HTERT RPE-1 (cell line): ENCODE results near the gene TCF7L2.

Source experiments
- in situ Hi-C: fragments of 300-500 bp; cut with MboI; formaldehyde crosslinking; loops from 4 replicates; pipeline ENCODE4 v1.14.3; 2020; ENCODE audit warnings: low sequenced_read_pairs

The TCF7L2 gene

DNA sequence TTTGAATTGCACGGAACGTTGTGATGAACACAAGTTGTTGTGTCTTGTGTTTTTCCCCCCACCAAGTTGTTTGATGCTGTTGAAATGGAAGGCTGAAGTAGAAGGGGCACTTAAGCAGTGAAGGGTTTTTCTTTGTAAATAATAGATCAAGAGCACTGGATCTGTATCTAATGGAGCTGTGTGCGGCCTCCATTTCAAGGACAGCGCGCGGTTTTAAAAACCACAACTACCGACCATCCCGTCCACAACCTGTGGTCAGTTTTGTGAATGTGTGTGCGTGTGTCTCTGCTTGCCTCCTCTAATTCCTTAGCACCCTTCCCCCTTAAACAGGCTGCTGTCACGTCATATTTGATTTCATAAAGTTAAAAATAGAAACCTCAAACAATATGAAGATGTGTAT is 165.5 kb downstream of the TCF7L2 start:
- in situ Hi-C loops, result no loop called here

DNA sequence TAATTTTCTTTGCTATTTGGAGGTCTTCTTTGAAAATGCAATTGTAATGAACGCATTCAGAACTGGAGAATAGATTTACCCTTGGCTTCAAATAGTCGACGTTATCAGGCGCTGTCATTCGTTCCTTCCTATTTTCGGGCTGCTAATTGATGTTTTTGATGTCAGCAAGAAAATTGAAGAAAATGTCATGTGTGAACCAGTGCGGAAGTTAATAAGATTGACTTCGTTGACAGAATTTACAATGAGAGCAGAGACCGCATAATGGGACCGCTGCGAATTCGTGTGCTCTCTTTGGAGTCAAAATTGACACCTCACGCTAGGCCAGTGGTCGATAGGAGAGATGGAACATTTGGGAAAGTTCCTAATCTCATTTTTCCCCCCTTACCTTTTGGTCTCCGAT is 168.8 kb downstream of the TCF7L2 start:
- in situ Hi-C loops, result no loop called here

DNA sequence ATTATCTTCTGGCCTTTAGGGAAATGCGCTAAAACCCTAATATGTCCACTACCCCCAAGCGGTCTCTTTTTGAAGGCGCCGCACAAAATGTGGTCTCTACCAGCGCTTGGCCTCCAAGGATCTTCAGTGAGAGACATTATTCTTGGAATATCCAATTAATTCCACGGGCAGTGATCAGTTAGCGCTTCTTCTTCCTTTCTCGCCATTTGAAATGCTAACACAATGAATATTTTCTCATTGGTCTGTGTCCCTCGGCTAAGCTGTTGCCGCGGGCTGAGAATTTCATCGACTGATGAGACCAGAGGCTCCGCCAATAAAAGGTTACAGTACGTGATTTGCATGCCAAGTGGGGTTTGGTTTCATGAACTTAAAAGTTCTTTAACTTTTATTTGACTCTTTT is 169.8 kb downstream of the TCF7L2 start:
- in situ Hi-C loops, result no loop called here

DNA sequence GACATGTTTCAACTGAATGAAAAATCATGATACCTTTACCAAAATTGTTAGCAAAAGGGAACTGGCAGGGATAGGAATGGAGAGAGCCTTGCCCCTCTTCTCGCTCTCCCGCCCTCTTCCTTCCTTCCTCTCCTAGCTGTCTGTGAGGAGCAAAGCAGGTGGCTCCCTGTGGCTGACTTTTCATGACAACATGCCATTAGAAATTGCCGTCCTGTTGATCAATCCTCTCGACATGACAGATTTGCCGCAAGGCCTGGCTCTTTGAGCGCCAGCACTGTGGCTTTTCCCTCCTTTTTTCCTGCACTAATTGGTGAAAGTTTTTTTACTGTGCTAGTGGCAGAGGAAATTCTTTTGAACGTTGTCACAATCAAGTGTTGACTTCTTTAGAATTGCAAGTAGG is 171.1 kb downstream of the TCF7L2 start:
- in situ Hi-C loops, result no loop called here

DNA sequence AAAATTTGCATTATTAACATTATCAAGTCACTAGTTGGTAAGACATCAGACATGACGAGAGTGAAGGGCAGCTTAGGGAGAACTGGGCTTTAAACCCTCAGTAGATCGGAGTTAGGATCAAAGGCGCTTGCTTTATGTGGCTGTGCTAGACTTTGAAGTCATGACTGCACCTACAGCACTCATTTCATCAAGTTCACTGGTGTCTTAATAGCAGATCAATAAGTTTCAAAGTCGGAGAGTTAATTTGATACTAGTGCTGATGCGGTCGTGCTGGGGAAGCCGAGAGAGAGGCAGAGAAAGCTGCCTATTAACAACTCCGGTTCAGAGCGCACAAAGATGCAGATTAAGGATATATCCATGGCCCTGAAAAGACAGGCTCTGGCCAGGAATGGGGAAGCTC is 172.9 kb downstream of the TCF7L2 start:
- in situ Hi-C loops, result no loop called here

DNA sequence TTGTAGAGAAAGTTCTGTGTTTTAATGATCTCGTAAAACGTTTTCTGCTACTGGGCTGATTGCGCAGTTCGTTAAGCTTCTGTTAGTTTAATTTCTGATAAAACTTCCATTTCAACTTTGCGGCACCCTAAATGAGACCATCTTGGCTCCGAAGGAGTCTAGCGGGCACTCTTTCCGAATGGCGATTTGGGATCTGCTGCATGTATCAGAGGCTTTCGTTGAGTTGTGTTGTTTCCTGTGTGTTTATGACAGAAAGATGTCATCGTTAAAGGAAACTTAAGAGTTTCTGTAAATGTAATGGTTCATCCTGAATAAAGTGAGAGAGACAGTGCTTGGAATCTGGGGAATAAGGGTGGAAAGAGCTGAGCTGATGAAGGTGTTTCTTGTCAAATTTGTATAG is 174.7 kb downstream of the TCF7L2 start:
- in situ Hi-C loops, result no loop called here

DNA sequence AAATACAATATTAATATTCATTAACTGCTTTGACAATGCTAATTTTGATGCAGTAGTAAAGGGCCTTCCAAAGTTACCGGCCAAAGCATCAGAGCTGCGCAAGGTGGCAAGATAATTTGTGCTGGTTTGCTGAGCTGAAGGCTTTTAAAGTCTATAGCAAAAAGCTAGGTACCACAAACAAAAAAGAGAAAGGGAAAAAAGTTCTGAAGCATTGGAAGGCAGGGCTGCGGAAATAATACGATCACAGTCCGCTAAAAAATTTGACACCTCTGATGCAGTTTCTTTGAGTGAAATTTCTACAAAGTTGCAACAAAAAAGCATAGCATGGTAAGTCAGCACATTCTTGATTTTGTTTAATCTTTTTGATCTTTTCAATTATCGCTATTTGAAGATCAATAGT is 175.6 kb downstream of the TCF7L2 start:
- in situ Hi-C loops, result no loop called here

DNA sequence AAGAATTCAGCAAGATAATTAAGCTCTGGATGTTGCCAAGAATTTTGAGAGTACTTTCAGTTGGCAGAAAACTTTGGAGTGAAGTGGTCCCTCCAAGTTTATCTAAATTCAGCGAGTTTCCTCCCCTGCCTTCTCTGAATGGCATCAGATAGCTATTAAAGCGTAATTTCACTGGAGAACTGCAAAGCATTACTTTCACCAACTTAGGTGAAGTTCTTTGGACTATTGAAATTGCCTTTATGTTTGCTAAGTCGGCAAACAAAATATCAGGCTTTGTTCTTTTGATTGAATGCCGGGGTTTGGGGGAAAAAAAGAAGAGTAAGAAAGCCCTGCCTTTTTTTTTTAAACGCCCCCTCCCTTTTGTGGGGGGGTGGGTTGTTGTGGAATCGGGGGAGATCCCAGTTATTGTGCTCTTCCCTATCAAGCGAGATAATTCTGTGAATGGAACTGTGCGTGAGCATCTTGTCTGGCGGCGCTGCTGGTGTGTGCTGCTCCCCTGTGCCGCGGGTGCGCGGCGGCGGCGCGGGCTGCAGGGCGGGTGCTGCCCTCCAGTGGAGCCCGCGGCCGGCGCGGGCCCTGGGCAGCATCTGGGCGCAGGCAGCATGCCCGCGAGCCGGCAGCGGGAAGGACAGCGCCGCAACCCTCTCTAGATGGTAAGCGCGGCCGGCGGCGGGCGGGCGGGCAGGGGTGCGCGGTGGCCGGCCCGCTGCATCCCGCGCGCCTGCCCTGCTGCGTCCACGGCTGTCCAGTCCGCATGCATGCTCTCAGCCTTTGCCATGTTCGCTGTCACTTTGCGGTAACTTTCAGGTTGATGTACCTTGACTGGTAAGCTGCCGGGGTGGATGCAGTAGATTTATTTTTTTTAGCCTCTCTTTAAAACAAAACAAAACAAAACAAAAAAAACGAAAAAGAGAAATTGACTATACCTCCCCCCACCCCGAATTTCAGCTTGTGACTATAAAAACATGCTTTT is 176.5 kb downstream of the TCF7L2 start:
- in situ Hi-C loops, result no loop called here

DNA sequence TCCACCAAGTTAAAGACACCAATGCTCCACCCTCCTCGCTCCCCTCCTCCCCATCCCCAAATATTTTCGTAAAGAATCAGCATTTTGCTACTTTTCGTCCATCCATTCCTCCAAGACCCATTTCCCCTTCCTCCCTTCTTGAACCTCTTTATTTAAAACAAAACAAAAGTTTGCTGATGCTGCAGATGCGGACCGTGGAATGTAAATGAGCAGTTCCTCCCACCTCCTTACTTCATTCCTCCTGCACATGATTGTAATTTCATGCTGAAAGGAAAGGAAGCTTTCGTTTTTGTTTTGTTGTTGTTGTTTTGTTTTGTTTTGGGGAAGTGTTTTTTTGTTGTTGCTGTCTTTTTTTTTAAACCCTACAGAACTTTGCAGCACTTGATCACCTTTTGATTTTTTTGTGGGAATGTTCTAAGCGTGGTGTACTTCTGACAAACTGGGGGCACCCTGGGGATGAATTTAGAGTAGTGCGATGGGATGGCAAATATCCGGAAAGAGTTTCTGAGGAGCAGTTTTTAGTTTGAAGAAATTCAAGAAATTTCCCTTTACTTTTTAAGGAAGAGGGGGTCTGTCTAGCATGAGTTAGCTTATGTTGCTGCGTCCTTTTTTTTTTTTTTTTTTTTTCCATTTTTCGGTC is 177.3 kb downstream of the TCF7L2 start:
- in situ Hi-C loops, result no loop called here

DNA sequence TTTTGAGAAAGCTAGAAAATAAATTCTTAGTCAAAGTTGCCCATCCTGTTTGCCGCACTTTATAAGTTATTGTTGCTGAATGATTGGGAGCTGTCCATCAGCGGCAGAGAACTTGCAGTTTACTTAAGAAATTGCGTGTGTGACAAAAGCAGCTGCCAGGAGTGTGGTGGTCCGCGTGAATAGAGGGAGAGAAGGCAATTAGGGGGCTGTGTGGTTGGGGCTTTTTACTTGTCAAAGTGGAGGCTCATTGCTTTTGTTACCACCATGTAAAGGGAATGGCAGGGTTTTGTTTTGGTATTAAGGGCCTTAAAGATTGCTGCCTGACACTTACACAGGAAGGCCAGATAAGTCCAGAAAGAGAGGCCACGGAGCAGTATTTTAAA is 177.8 kb downstream of the TCF7L2 start:
- in situ Hi-C loops, result no loop called here

DNA sequence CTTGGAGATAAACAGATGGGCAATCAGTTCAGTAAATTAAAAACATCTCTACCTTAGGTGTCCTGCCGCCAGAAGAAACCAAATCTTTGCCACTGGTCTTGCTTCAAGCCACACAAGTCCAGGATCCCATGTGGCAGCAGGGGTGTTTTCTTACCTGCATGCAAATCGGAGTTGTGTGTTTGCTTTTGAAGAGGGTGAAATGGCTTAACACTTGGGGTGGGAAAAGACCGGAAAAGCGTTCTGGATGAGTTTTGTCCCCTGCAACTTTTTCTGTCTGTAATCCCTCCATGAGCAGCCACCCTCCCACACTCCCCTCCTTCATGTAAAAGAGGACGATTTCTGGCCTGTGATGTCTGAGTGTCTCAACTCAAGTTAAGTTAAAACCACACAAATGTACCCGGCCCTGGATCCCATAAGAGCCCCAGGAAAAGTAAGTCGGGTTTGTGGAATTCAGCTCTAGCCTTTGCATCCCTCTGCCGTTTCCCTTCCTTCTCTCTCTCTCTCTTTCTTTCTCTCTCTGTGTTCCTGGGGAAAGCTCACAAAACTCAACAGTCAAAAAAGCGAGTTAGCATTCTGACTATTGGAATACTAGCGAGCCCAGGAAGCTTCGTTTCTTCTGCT is 178.5 kb downstream of the TCF7L2 start:
- in situ Hi-C loops, result no loop called here

DNA sequence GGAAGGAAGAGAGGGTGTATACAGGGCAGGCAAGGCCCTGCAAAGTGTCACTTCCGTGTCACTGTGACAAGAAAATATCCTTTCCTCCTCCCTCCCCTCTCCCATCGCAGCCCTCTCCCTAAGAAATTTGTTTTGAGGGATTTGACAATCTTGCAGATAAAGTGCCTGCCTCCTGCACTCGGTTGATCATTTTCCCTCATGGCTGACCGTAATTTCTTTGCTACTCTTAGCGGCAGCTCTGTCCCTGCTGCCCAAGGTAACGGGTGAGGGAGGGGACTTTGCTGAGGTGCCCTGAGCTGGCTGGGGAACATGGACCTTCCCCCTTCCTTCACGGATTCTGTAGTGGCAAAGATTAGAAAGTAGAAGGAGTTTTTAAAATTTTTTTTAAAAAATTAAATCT is 179.1 kb downstream of the TCF7L2 start:
- in situ Hi-C loops, result no loop called here

DNA sequence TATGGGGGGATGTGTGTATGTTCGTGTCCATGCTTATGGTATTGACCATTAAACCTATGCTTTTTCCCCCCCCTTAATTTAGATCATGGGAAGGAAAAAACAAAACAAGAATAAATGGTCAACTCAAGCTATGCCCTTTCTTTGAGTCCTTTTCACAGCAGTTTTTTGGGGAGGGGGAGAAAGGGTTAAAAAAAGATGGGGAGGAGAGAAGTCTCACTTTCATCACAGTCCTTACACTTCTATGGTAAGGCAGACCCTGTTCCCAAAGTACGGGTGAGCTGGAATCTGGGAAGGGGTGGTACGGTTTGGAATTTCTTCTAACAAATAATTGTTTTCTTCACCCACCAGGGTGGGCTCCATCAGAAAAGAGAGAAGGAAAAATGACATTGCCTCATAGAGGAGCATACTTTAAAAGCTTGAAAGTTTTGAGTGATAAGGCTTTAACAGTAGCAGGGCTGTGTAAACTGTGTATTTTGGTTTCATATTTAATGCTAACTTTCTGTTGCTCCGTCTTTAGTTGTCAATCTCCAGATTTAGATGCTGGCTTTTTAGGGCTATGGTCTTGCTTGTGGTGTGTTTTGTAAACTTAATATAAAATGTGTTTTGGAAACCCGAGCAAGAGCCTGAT is 180.1 kb downstream of the TCF7L2 start:
- in situ Hi-C loops, result no loop called here

DNA sequence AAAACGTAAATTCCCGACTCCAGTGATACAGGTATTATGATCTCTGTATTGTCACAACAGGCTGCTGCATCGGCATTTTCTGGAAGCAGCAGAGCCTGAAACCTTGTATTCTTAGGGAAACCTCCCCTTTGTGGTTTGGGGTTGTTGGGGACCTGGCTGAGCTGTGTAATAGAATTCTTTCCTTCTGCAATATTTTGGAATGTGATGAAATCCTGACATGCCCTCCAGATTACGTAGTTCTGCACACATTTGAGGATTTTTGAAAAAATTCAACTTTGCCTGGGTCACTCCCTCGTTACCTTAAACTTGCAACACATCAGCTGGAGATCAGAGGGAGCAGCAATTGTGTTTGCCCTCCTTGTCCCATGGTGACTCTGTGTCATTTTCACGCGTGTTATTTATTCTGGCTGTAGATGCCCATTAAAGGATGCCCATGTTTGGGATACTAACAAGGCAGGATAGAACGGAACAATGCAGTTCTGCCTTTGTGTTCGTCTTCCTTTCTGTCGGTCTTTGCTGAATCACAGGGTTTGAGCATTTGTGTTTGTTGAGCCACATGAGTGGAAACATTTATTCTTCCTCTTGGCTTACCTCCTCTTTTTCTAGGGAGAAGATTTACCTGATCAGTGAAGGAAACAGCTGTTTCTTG is 181.7 kb downstream of the TCF7L2 start:
- in situ Hi-C loops, result no loop called here

DNA sequence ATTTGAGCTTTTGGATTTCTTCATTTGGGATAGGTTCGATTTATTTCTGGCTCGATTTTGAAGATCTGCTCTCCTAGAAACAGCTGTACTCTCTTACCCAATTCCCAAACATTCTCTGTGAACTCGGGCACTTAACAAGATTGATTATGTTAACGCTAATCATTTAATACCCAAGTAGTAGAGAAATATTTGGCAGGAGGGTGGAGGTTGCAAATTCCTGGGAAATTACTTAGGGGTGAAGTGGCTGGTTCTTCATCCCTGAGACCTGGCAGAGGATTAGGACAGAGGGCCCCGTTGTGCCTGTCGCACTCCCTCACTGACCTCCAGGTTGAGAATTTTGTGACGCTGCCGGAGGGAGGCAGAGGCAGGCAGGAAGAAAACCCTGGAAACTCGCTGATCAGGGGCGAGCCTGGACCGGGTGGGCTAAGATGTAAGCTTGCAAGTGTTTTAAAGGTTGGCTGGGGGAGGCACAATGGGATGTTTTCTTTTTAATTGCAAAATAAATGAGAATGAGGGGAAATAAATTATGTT is 182.6 kb downstream of the TCF7L2 start:
- in situ Hi-C loops, result no loop called here

DNA sequence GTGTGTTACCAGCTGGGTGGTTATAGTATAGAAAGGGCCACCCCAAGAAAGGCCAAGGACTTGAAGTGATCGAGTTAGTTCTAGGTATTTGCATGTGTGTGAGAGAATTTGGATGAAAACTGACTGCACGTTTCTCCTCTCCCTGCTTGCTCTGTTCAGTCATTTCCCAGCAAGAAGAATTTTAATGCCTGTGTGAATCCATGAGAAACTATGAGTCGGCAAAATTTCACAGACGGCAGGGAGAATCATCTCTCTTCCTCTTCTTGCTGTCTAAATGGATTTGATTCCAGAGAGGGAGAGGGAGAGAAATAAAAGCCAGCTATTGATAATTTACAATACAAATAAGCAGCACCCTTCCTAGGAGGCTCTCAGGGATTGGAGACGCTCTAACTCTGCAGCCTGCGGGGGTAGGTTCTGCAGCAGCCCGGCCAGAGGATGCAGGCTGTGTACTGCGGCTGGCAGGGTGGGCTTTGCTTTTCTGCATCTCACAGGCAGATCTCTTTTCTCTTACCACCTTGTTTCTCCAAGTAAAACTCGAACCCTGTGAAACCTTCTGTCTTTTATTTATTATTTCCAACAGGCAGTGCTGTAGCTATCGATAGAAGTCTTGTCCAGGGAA is 183.6 kb downstream of the TCF7L2 start:
- in situ Hi-C loops, result no loop called here

DNA sequence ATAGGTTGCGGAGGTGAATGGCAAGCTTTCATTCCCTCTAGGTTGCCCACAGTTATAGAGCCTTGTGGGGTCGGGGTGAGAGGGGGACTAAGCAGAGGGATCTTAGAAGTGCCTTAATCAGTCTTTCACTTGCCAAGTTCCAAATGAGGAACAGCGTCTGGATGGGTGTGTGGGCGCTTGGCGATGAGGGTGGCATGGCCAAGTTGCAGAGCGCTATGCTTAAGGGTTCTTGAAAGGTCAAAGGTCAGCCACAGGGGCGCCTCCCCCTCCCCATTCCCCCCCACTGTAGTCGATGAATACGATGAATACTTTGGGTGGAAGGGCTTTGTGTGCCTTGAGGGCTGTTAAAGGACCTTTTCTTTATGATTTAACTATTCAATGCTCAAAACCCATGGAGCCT is 185.0 kb downstream of the TCF7L2 start:
- in situ Hi-C loops, result no loop called here

DNA sequence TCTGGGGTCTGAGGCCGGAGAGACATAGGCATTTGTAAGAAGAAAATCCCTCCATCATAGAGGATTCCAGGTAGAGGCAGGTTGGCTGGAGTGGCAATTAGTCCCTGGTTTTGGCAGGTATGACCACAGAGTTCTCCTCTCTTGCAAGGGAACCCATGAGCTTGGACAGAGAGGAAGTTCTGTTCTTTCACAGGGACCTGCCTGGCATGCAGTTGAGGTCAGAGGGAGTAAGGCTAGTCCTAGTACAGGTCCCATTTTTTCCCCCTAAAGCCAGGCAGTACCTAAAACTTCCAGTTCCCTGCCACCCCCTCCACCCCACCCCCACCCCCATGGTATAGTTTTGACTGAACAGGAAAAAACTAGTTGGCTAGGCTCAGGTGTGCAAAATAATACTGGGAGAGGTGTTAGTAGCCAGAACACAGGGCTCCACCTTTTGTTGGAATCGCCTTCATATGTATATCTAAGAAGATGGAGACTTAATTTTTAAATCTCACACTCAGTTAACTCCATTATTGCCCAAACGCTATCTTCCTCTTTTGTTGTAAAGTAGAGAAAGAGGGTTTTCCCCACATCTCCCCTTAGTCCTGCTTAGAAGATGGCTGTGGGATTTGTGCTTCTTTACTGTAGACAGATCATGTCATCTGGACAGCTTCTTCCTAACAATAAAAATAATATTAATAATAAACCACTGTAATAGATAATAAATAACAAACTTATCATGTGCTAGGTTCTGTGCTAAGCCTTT is 188.1 kb downstream of the TCF7L2 start:
- in situ Hi-C loops, result no loop called here

DNA sequence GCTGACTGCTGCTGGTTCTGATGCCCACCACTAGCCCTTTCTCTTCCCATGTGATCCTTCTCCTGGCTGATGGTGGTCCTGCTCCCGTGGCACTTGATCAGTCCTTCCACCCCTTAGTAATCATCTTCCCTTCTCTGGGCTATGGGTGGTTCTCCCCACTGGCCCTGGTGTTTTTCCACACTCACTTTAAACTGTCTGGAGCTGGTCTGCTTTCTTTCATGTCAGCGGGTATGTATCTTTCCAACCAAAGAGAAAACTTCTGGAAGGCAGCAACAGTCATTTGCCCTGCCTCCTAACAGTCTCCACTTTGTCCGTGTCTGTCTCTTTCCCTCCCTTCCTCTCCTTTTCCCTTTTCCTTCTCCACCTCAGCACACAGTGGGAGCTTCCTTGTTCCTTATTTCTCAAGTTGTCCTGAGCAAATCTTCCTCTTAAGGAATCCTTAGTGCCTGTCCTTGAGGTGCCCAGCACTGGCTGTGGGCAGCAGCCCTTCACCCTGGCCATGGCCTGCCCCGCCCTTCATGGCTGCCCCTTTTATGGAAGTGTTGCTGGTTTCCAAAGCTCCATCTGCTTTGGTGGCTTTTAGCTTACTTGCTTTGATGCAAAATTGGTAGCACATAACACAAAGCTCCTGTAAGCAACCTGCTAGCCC is 189.0 kb downstream of the TCF7L2 start:
- in situ Hi-C loops, result no loop called here
